OCI-M1 (cell line): ENCODE measurements around the gene CEACAM4.
A peak's percentile ranks its signal among the peaks of the same experiment; 100 is the strongest.
"Not testable (repeated sequence)": the region's sequence is repeated elsewhere in the genome, so short reads cannot be mapped to it uniquely, and the experiment has no call there.

Source experiments
- DNase-seq: peaks from one replicate; lab custom pipeline; 2025; lab: John Stamatoyannopoulos, UW

The CEACAM4 gene

DNA sequence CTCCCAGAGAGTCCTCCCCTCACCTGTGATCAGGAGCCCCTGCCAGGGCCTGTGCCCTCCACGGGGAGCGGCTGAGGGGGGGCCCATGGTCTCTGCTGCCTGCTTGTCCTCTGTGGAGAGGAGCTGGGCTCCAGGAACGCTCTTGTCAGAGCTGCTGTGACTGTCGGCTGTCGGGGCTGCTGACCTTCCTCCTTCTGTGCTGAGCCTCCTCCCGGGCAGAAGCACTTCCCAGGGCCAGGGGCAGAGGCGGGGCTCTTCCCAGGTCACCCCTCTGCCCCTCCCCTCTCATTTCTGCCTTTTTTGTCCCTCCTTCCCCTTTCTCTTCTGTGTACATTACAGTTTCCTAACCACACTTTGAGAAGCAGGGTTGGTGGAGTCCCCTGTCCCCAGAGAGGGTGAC lies at the start of gene CEACAM4:
CEACAM4 (minus strand) TSS at position 198 of the 400 bp plus-strand sequence; CDS start at position 87, 111 bp downstream.
- DNase-seq: peak; percentile 43

DNA sequence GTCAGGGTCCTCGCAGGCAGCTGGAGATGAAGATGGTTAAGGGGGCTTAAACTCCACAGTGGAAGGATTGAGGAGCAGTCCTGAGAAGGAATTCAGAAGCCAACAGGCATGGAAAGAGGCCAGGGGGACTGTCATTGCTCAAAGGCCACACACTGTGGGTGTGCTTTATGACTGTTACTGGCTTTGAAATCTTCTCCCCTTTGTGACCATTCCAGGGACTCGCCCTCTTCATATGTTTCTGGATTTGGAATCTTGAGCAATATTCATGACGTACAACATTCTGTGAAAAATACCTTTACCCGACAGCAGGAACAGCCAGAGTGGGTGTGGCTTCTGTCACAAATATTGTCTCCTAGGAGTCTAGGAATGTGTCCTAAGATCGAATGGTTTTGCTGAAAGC lies 44.6 kb upstream of the CEACAM4 start:
- no peak for DNase-seq

DNA sequence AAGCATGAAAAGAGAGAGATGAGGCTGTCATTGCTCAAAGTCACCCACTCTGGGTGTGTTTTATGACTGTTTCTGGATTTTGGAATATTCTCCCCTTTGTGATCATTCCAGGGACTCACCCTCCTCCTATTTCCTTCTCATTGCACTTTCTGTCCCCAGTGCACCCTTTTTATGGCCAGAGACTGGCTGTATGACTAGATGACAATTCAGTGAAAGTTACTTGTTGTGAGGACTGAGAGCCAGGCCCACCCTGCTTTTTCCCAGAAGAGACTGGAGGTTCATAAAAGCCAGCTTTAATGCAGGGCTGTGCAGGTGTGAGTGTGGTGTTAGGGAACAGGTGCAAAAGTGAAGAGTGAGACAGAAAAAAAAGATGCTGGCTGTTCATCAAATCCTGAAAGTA lies 43.9 kb upstream of the CEACAM4 start:
- DNase-seq: no peak

DNA sequence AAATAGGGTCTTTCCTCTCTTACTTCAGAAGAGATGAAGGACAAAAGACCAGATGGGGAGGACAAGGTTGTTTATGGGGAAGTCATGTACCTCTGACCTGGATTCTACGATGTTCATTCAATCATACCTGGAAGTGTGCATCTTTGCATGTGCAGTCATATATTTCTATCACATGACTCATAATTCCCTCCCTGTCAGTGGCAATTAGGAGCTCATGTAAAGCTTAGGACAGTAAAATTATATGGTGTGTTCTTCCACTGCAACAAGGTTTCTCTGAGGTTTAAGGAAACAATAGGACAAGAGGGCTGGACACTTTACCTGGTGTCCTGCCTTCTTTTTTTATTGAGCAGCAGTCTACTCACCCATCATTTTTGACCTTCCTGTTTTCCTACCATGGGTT lies 41.4 kb upstream of the CEACAM4 start:
- DNase-seq: no peak

DNA sequence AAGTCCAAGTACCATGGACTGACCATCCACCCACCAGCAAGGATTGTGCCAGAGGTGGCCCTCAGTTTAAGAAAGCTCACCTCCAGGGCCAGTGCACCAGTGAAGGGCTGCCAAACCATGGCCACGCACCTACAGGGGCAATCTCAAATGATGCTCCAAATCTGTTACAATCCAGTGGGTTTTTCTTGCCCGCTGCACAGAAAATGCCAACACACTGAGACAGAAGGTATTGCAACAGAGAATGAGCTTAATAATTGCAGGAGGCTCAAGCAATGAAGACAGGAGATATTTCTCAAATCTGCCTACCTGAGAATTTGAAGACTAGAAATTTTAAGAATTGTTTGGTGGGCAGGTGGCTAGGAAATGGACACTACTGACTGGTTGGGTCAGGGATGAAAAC lies 39.2 kb upstream of the CEACAM4 start:
- no peak for DNase-seq

DNA sequence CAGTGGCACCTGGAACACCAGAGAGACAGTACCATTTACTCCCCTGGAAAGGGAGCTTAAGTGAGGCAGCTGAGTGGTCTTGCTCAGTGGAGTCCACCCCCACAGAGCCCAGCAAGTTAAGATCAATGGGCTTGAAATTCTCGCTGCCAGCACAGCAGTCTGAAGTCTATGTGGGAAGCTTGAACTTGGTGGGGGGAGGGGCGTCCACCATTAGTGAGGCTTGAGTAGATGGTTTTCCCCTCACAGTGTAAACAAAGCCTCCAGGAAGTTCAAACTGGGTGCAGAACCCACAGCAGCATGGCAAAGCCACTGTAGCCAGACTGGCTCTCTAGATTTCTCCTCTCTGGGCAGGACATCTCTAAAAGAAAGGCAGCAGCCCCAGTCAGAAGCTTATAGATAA lies 30.3 kb upstream of the CEACAM4 start:
- DNase-seq: no peak

DNA sequence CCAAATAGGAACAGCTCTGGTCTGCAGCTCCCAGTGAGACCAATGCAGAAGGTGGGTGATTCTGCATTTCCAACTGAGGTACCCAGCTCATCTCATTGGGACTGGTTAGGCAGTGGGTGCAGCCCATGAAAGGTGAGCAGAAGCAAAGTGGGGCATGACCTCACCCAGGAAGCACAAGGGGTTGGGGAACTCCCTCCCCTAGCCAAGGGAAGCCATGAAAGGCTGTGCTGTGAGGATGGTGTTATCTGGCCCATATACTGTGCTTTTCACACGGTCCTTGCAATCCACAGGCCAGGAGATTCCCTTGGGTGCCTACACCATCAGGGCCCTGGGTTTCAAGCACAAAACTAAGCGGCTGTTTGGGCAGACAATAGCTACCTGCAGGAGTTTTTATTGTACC lies 29.9 kb upstream of the CEACAM4 start:
- DNase-seq: not testable (repeated sequence)

DNA sequence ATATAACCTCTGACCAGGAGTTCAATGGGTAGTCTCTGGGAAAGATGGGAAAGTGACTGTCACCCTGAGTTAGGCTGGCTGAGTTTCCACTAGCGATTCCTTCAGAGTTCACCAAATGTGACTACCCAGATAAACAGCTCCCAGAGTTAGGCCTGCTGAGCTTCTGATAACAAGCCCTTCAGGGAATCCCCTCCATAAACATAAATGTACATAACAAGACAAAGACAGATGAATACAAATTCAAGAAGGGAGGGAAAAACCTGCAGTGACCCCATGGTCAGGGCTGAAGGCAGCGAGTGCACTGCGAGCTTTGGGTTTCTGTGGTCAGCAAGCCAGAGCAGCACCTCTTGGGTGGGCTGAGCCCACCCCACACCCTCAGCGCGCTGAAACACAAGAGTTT lies 25.4 kb upstream of the CEACAM4 start:
- no peak for DNase-seq

DNA sequence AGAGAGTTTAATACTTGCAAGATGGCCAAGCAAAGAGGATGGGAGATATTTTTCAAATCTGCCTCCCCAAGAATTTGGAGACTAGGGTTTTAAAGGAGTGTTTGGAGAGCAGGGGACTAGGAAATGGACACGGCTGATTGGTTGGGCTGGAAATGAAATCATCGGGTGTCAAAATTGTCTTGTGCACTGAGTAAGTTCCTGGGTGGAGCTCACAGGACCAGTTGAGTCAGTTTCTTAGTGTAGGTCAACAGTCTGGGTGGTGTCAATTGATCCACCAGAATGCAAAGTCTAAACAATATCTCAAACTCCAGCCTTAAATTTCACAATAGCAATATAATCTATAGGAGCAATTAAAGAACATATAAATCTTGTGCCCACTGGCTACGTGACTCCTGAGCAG lies 23.0 kb upstream of the CEACAM4 start:
- DNase-seq: no peak

DNA sequence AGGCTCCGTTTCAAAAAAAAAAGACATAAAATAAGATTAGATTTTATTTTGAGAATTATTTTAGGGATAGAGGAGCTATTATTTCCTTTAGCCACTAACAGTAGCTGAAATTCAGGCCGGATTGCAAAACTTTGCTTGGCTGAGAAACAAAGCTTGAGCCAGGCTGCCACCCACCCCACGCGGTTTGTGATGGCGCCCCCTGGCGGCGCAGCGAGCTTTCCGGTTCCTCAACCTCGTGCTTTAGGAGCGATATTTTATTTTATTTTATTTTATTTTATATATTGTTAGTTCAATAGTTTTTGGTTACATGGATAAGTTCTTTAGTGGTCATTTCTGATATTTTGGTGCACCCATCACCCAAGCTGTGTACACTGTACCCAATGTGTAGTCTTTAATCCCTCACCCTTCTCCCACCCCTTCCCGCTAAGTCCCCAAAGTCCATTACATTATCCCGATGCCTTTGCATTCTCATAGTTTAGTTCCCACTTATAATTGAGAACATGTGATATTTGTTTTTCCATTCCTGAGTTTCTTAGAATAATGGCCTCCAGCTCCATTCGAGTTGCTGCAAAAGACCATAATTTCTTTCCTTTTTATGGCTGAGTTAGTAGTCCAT lies 19.8 kb upstream of the CEACAM4 start:
- DNase-seq: peak; percentile 48

DNA sequence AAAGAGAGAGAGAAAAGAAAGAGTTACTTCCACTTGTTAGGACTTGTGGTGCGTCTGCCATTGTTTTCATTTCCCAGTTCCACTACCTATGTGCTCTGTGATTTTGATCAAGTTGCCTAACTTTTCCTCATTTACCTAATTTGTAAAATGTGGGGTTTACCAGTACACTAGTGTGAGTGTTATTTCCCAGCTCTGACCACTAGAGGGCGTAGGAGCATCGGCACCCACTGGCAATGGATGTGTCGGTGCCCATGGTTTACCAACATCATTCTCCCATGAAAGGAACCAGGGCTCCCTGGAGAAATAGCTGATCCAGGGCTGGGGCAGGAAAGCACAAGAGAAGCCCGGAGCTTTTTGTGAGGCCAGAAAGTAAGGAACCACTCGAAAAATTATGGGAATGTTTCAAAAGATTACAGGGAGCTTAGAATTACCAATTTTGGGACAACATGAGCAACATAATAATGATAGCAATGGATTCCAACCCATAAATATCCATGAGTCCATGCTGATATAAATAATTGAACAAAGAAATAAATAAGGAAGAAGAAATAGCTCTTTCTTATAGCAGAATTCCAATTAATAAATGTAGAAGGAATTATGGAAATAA lies 15.1 kb upstream of the CEACAM4 start:
- peak; percentile 76 for DNase-seq

DNA sequence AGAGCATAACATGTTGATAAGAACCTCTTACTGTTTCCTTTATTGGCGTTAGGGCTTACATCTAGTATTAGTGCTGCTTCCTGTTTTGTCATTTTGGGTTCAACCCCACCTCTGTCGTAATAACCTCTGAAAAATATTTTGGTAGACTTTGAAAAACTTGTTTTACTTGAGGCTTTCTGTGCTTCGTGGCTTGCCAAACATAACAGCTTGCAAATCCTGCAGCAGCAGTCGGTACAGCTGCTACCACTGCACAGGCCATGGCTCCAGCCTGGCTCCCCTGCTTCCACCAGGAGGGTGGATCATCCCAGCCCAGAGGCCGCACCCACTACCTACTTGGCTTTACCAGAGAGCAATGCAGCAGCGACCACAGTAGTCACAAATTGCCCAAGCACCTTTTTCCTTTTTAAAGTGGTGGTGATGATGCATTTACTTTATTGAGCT lies 11.8 kb upstream of the CEACAM4 start:
- no peak for DNase-seq

DNA sequence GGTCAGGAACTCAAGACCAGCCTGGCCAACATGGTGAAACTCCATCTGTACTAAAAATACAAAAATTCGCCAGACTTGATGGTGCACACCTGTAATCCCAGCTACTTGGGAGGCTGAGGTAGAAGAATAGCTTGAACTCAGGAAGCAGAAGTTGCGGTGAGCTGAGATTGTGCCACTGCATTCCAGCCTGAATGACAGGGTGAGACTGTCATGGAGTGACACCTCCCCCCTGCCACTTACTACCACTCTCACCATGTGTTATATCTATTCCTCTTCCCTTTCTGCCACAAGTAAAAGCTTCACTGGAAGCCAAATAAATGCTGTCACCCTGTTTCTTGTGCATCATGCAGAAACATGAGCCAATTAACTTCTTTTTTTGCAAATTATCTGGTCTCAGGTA lies 10.6 kb upstream of the CEACAM4 start:
- no peak for DNase-seq

DNA sequence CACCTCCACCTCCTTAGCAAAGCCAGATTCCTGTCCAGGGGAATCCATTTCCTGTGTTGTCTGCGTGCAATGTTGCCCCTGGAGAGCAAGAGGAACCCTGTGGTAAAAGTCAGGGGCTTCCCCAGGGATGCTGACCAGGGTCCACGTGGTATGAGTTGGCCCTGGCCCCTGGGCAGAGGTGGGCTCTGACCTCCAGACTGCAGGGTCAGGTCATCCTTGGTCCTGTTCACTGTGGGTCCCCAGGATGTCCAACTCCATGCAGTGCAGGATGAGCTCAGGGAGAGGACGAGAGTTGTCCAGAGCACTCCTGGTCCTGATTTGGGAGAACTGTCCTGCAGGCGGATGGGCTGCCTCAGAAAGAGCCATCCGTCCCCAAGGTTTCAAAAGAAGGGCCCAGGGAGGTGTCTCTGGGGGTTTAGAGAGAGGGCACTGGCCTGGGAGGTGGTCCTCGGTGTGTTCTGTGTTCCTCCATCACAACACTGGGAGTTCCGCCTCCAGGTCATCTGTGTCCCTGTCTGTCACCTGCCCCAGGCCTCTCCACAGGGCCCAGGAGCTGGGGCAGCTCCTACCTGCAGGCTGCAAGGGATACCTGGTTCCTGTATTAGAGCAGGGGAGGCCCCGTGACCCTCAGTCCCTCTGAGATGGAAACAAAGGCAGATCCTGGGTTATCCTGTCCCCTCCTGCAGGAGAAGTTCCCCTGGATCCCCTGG lies 1.2 kb upstream of the CEACAM4 start:
- DNase-seq: no peak

DNA sequence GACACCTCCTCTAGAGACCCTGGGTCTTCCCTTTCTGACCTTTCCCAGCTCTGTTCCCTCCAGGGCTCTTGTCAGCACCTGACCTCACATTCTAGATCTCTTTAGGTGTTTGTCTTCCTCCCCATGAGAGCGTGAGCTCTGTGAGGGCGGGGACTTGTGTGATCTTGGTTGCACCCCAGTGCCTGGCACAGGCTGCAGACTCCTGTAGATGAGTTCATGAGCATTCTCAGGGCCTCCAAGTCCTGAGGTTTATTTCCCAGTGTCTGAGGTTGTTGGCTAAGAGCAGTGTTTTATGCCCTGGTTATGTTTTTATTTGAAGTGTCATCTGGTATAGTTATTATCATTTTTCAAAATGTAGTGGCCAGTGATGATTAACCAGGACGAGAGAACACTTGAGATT lies 596 bp downstream of the CEACAM4 start:
- no peak for DNase-seq

DNA sequence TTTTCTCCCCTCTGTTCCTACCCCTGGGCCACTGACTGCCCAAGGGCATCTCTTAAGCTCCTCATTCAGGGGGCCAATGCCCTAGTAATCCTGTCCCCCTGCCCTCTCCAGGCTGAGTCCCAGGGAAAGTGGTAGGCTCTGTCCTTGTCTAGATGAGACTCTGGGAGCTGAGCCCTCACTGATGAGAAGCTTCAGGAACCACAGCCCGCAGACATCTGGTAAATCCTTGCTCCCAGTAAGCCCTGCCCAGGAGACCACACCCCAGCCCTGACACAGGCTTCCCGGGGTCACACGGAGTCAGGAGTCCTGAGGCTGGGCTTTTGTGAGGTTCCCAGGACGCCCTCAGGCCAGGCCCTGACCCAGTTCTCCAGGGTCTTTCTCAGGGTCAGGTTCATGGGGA lies 1.9 kb downstream of the CEACAM4 start:
- no peak for DNase-seq

DNA sequence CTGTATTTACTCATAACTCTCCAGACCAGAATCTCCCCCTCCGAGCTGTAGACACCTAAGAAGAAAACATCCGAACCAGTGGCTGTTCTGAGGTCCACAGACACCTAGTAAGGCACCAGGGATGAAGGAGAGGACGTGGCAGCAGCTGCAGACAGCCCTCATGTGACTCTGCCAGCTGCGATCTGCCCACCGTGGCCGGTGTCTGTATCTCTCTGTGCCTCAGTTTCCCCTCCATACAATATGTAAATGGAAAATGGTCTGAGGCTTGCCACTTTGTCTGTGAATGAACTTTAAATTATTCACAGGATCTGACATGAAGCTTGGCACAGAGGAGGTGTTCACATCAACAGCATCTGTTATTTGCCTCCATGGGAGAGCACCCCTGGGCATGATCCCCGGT lies 2.4 kb downstream of the CEACAM4 start:
- no peak for DNase-seq

DNA sequence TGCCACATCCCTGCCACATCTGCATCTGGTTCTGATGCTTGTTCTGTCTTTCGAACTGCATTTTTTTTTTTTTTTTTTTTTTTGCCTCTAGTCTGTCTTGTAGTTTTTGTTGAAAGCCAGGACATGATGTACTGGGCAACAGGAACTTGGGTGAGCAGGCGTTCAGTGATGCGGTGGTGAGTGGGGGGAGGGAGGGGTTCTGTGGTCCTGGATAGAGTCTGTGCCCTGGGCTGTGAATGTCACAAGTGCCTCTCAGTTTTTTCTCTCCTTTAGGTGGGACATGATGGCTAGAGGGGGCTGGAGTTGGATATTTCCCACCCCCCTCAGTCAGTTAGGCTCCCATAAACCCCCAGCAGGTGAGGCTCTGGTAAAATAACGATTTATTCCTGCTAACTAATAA lies 3.5 kb downstream of the CEACAM4 start:
- DNase-seq: no peak

DNA sequence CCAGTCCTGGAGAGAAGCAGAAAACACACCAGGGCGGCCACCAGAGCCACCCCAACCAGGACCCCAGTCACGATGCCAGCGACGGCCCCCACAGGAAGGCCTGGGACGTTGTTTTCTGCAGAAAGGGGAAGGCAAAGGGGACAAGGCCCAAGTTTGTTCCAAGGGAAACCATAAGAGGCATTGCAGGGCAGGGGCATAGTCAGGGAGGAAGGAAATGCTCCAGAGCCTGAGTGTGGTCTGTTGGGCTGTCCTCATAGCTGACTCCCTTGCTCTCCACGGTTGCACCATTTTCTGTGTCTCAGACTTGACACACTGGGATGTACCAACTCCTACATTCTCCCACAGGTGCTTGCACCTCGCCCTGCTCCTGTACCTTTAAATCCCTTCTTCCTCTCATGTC lies 5.2 kb downstream of the CEACAM4 start:
- no peak for DNase-seq

DNA sequence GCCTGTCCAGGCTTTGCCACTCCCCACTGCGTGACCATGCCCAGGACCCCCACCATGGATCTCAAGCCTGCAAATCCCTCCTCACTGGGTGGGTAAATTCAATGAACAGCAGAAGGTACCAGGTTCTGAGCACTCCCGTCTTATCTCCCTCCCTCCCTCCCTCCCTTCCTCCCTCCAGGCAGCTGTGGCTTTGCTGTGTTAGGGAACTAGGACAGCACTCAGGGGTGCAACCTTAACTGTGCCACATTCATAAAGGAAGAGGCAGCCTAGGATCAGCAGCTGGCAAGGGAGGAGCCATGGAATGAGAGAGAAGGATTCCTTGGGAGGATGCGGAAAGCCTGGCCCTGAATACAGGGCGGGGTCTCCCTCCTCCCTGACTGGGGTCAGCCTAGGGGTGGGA lies 5.6 kb downstream of the CEACAM4 start:
- DNase-seq: no peak

DNA sequence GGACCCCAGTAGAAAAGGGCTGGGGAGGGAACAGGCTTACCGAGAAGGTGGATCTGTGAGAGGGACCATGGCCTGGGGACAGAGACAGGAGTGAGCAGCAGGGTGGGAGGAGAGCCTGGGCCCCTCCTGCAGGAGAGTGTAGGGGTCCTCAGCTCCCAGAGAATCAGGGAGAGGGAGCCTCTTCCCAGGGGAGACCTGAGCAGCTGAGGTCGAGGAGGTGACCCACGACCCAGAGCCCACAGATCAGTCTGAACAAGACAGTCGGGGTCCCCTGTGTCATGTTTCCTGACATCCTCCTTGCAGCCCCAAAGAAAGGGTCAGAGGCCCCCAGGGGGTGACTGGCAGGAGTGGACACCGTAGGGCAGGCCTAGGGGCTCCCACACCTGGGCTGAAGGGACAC lies 6.7 kb downstream of the CEACAM4 start:
- no peak for DNase-seq

DNA sequence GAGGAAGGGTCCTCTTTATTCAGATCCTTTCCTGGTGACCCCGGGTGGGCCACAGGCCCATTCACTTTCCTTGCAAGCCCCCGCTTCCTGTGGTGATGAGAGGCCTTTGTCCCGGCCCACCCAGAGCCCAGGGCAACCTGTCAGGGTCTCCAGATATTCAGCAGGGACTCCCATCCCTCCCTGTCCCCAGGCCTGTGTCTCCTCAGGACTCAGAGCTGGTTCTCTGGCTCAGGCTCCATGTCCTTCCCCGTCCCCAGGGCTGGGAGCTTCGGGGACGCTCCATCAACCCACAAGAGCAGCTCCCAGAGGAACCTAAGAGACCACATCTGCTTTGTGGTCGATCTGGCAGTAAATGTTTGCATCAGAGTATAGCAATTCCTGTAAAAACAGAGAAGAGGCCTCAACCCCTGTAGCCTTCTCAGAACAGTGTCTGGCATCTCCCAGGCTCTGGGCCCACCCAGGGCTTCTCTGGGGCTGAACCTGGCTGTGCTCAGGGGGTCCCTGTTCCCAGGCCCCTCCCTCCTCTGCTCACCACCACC lies 7.8 kb downstream of the CEACAM4 start:
- DNase-seq: no peak
